EH (cell line): ENCODE measurements around the gene NAA25.
"Not testable (repeated sequence)": the region's sequence is repeated elsewhere in the genome, so short reads cannot be mapped to it uniquely, and the experiment has no call there.

ENCODE experiments used
- DNase-seq: peaks from one replicate; pipeline ENCODE4 v3.0.0-alpha.2; 2015; ENCODE audit warnings: low read depth

NAA25 gene

DNA sequence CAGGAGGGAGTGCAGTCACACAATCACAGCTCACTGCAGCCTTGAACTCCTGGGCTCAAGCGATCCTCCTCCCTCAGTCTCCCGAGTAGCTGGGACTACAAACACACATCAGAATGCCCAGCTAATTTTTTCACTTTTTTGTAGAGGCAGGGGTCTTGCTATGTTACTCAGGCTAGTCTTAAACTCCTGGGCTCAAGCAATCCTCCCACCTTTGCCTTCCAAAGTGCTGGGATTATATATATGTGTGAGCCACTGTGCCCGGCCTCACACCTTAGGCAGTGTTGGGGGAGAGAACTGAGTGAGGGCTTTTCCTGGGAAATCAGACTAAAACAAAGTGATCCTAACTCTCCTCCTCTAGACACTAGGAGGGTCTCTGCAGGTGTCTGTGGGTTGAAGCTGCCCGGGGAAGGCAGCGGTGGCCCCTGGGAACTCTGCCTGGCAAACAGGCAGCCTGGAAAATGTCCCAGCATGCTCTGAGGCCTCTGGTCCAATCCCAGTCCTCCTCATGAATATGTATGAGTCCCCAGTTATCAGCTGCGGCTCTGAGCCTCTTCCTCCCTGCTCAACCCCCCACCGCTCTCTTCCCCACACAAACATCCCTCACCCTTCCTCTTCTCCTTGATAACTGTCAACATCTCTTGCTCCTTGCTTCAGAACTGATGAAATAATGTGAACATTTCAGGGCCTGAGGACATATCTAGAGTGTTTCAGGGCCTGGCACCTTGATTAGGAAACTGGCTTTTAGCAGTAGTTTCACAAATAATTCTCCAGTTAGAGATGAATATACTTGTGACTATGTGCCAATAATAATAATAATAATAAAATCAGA, 7.9 kb upstream of the NAA25 start:
- DNase-seq, result peak; percentile 56

- no peak for DNase-seq
Observed at GRCh38 chr12:112115259-112116045, 6.9 kb upstream of the NAA25 start.

DNA sequence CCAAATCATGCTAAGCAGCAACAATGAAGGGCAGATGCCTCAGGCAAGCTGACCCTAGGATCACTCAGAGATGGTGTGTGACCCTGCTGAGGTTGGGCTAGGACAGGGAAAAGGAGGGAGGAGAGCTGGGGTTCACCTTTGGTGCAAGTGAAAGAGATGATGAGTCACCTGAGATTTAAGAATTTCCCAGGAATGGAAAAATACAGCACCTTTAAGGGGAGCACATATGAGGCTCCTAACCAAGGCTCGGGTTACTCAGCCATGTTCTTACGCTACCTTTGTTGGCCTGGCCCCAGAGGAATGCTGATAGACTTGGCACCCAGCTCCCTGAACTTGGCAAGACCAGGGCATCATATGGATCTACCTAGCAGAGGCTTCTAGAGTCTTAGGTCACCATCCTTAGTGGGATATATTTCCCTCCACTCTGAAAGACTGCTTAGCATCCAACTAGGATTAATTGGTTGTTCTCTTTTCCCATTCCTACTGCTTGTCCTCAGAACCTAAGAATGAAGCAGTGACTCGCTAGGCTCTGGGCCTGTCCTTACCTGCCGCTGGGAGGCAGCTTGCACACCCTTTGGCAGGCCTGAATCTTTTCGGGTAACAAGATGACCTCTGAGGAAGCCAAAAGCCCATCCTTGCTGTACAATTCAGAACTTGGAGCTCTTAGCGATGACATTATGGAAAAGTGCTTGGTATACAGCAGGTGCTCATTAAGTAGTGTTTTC, 4.0 kb upstream of the NAA25 start:
- DNase-seq, result no peak

DNA sequence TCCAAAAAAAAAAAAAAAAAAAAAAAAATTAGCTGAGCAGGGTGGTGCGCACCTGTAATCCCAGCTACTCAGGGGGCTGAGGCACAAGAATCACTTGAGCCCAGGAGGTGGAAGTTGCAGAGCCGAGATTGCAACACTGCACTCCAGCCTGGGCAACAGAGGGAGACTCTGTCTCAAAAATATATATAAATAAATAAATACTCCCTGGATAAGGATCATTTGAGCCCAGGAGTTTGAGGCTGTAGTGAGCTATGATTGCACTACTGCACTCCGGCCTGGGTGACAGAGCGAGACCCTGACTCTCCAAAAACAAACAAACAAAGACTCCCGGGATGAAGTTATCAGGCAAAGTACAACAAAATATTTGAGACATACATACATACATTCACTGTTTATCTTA, 3.3 kb upstream of the NAA25 start:
- DNase-seq, result peak; percentile 32

DNA sequence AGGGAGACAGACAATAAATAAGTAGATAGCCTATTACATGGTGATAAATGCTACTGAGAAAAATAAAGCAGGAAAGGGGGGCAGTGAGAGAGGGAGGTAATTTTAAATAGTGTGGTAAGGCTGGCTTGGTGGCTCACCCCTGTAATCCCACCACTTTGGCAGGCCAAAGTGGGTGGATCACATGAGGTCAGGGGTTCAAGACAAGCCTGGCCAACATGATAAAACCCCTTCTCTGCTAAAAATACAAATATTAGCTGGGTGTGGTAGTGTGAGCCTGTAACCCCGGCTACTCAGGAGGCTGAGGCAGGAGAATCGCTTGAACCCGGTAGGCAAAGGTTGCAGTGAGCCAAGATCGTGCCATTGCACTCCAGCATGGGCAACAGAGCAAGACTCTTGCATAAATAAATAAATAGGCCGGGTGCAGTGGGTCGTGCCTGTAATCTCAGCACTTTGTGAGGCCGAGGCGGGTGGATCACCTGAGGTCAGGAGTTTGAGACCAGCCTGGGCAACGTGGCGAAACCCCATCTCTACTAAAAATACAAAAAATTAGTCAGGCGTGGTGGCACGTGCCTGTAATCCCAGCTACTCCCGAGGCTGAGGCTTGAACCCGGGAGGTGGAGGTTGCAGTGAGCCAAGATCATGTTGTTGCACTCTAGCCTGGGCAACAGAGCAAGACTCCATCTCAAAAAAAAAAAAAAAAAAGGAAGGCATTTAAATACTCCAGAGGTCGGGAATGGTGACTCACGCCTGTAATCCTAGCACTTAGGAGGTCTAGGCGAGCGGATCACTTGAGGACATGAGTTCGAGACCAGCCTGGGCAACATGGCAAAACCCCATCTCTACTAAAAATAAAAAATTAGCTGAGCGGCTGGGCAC, 2.4 kb upstream of the NAA25 start:
- DNase-seq, result peak; percentile 25

- DNase-seq, result peak; percentile 39
Observed at GRCh38 chr12:112107306-112108201, 1.0 kb downstream of the NAA25 start.

DNA sequence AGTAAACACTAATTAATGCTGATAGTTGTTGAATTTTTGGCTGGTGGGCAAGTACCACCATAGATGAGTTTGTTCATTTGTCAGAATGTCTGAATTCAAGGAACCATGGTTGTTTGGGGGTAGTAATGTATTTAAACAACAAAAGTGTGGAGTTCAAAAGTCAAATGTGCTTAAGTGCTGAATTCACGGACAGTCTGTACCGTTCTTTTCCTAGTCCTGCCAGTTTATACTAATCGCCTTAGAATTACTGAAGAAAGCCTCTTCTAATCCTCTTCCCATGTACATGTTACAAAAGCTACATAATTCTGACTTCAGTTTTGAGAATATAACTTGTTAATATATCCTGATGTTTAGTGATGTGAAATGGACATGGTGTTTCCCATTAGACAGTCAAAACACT, 2.7 kb downstream of the NAA25 start:
- DNase-seq, result no peak

- no peak for DNase-seq
Observed at GRCh38 chr12:112103758-112104503, 4.7 kb downstream of the NAA25 start.

- not testable (repeated sequence) for DNase-seq
Observed at GRCh38 chr12:112102746-112103145, 5.8 kb downstream of the NAA25 start.

DNA sequence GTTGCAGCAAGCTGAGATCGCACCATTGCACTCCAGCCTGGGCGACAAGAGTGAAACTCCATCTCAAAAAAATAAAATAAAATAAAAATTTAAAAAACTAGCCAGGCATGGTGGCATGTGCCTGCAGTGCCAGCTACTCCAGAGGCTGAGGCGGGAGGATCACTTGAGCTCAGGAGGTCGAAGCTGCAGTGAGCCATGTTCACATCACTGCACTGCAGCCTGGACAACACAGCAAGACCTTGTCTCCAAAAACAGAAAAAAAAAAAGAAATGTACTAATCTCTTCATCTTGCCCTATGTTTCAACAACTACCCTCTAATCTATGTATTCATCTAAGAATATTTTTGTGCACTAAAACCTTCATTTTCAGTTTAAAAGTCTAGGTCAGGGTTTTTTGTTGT, 6.5 kb downstream of the NAA25 start:
- no peak for DNase-seq

GRCh38 chr12:112100500-112100899, 8.1 kb downstream of the NAA25 start:
- not testable (repeated sequence) for DNase-seq

DNA sequence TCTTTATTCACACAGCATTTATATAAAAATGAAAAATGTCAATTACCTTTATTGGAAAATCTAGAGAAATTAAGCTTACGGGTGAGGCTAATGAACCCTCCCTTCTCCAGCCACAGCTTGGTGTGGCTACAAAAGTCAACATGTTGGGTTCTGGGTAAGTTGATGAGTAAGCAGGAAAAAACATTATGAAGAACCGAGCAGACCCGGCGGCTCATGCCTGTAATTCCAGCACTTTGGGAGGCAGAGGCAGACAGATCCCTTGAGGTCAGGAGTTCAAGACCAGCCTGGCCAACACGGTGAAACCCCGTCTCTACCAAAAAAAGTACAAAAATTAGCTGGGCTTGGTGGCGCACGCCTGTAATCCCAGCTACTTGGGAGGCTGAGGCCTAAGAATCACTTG, 10.9 kb downstream of the NAA25 start:
- peak; percentile 21 for DNase-seq

DNA sequence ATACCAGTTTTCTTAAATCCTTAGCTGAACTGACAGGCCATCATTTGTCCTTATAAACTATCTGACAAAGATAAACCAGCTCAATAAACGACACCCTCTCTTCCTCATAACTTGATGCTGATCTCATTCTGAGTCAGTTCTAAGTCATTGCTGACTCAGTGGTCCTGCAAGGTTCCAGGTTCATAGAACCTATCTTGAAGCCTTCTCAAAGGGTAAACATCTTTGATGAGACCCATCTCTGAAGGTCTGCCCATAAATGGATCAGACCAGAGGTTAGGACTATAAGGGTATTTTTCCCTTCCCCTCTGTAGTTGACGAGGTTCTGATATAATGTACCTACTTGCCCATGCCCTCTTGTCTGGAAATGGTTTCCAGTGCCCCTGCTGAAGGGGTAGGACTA, 11.9 kb downstream of the NAA25 start:
- peak; percentile 83 for DNase-seq

- DNase-seq, result no peak
Observed at GRCh38 chr12:112096070-112096469, 12.5 kb downstream of the NAA25 start.

DNA sequence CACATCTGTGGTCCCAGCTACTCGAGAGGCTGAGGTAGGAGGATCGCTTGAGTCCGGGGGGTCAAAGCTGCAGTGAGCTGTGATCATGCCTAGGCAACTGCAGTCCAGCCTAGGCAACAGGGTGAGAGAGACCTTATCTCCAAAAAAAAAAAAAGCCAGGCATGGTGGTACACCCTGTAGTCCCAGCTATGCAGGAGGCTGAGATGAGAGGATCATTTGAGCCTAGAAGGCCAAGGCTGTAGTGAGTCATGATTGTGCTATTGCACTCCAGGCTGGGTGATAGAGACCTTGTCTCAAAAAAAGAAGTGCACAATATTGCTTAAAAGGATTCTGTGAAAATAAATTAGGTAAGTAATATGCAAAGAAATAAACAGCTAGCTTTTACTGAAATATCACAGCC, 17.0 kb downstream of the NAA25 start:
- no peak for DNase-seq

DNA sequence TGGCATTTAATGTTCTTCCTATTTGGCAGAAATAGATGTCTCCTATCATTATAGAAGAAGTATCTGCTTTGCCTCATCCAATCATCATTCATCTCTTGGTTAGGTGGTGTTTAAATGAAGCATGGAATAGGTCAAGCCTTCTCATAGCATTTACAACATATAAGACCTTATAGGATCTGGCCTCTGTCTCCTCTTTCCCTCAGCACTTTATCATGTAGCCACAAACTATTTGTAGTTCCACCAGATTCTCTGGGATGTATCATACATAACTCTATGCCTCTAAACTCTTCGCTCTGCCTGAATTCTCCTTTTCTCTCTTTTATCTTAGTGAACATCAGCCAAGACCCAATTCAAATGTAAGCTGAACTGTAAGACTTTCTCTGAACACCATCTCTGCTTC, 20.7 kb downstream of the NAA25 start:
- no peak for DNase-seq

GRCh38 chr12:112087055-112087850, 21.3 kb downstream of the NAA25 start:
- no peak for DNase-seq

GRCh38 chr12:112066566-112066965, 42.0 kb downstream of the NAA25 start:
- DNase-seq, result no peak

DNA sequence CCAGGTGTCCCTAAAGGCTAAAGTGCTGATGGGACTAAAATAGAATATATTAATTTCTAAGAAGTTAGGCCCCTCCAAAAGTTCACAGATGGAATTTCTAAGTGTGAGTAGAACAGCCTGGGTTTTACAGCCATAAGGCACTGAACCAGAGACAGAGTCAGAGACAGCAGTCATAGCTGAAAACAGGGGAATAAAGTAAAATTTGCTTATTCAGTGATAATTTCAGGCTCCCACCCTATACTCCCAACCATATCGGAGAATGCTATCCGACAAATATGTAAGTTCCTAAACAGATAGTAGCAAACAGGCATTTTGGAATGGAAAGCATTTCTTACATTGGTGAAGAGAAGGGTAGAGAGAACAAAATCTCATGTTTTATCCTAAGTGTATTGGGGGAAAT, 45.3 kb downstream of the NAA25 start:
- no peak for DNase-seq
